Loucy (cell line): ENCODE data around the gene UBR4.

Experiments used
- H2AFZ ChIP-seq: fragments of 200-600 bp; sonication (generic); 2 replicates; pipeline ENCODE4 v1.6.0; 2016; ENCODE audit warnings: antibody characterized with exemption, mild to moderate bottlenecking, low read length, moderate library complexity
- H3F3A ChIP-seq: fragments of 200-600 bp; 2 replicates; pipeline ENCODE4 v1.6.0; 2016; ENCODE audit warnings: antibody characterized with exemption, low read depth, mild to moderate bottlenecking
- H3K27me3 ChIP-seq: fragments of 200-600 bp; sonication (generic); 2 replicates; pipeline ENCODE4 v1.6.1; 2014; ENCODE audit warnings: low read length, mild to moderate bottlenecking; ENCODE audit not compliant: insufficient read depth, poor library complexity, severe bottlenecking
- H3K36me3 ChIP-seq: fragments of 200-600 bp; sonication (generic); 2 replicates; pipeline ENCODE4 v1.6.1; 2016; ENCODE audit warnings: low read length; ENCODE audit not compliant: insufficient read depth
- H3K4me1 ChIP-seq: fragments of 200-600 bp; sonication (generic); 2 replicates; pipeline ENCODE4 v1.5.1; 2014; ENCODE audit warnings: low read length, mild to moderate bottlenecking; ENCODE audit not compliant: insufficient read depth, poor library complexity, severe bottlenecking
- H3K4me2 ChIP-seq: fragments of 200-600 bp; sonication (generic); 2 replicates; pipeline ENCODE4 v1.6.0; 2014; ENCODE audit warnings: antibody characterized with exemption, low read length, low read depth, mild to moderate bottlenecking; ENCODE audit not compliant: poor library complexity, severe bottlenecking
- H3K4me3 ChIP-seq: fragments of 200-600 bp; sonication (generic); 2 replicates; pipeline ENCODE4 v1.5.1; 2014; ENCODE audit warnings: low read length, mild to moderate bottlenecking, mixed read lengths; ENCODE audit not compliant: poor library complexity, severe bottlenecking
- H3K79me2 ChIP-seq: fragments of 200-600 bp; sonication (generic); 2 replicates; pipeline ENCODE4 v1.6.1; 2014; ENCODE audit warnings: low read length; ENCODE audit not compliant: insufficient read depth
- H3K9ac ChIP-seq: fragments of 200-600 bp; sonication (generic); 2 replicates; pipeline ENCODE4 v1.6.0; 2014; ENCODE audit warnings: mild to moderate bottlenecking, low read depth, low read length, moderate library complexity; ENCODE audit not compliant: poor library complexity, severe bottlenecking
- H3K9me2 ChIP-seq: fragments of 200-600 bp; sonication (generic); replicated peaks from 2 replicates; pipeline ENCODE4 v1.6.1; 2016; ENCODE audit warnings: low read depth, low read length, mixed read lengths
- H3K9me3 ChIP-seq: fragments of 200-600 bp; sonication (generic); 2 replicates; pipeline ENCODE4 v1.6.1; 2014; ENCODE audit warnings: mild to moderate bottlenecking, antibody characterized with exemption, low read length, low read depth; ENCODE audit not compliant: insufficient read depth
- H4K20me1 ChIP-seq: fragments of 200-600 bp; sonication (generic); 2 replicates; pipeline ENCODE4 v1.6.0; 2014; ENCODE audit warnings: antibody characterized with exemption, low read length, mild to moderate bottlenecking; ENCODE audit not compliant: insufficient read depth, poor library complexity, severe bottlenecking
- EZH2phosphoT487 ChIP-seq: fragments of 200-600 bp; IDR thresholded peaks from 2 replicates; pipeline ENCODE4 v1.6.1; 2018; ENCODE audit warnings: antibody characterized with exemption, mild to moderate bottlenecking, moderate library complexity, borderline replicate concordance
- TF ChIP-seq, protein P1 (sequence below): fragments of 200-600 bp; sonication (generic); conservative IDR thresholded peaks from 2 replicates; pipeline ENCODE4 v1.5.1; 2014; ENCODE audit warnings: mild to moderate bottlenecking, antibody characterized with exemption, low read length

UBR4 gene

DNA sequence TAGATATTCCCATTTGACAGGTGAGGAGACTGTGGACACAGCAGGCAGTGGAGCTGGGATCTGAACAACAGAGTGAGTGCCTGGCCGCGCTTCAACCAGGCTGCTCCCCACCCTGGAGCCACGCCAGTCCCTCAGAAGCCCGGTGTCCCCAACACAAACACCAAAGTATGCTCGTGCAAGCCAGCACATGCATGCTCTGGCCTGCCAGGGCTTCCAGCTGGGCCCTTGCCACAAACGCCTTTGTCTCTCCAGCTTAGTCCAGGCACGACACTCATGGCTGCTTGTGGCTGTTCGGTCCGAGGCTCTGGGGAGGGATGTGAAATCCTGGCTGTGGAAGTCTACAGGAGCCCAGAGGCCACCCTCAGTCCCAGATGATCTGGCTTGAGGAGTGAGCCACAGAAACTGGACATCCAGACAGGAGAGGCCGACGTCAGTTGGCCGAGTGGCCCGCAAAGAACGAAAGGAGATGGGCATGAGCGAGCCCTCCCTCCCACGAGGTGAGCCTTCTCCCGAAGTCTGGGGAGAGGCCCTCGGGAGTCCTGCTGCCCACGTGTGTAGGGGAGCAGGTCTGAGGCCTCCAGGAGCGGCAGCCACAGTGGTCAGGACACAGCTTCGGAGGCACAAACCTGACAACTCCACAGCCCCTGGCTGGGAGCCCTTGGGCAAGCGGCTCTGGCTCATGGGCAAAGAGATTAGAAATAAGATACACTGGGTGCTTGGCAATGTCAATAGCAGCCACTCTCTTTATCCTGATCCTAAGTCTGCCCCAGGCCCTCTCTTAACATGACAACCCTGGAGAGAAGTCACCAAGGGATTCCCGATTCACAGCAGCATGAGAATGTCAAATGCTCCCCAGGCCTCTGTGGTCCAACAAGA, 136.5 kb downstream of the UBR4 start:
- Histone ChIP-seq H3K4me1 (peaks cover 21% of the 10 kb centered on the region), H3K9me2 (no peaks in the 10 kb centered on the region), H3K36me3 (peaks cover 54% of the 10 kb centered on the region; the same call in 1 of the 2 replicates), H3K79me2 (no peaks in the 10 kb centered on the region), H3K27me3 (no peaks in the 10 kb centered on the region), H3K4me2 (peak overlapping the region; percentile 38), H3K9me3 (no peaks in the 10 kb centered on the region), H2AFZ (no peak overlapping the region), H3F3A (no peaks in the 10 kb centered on the region), H3K9ac (no peak overlapping the region), H4K20me1 (no peaks in the 10 kb centered on the region), H3K4me3 (no peak overlapping the region)
- no peak for TF ChIP-seq EZH2phosphoT487
- TF ChIP-seq, protein P1, sequence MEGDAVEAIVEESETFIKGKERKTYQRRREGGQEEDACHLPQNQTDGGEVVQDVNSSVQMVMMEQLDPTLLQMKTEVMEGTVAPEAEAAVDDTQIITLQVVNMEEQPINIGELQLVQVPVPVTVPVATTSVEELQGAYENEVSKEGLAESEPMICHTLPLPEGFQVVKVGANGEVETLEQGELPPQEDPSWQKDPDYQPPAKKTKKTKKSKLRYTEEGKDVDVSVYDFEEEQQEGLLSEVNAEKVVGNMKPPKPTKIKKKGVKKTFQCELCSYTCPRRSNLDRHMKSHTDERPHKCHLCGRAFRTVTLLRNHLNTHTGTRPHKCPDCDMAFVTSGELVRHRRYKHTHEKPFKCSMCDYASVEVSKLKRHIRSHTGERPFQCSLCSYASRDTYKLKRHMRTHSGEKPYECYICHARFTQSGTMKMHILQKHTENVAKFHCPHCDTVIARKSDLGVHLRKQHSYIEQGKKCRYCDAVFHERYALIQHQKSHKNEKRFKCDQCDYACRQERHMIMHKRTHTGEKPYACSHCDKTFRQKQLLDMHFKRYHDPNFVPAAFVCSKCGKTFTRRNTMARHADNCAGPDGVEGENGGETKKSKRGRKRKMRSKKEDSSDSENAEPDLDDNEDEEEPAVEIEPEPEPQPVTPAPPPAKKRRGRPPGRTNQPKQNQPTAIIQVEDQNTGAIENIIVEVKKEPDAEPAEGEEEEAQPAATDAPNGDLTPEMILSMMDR: no peak

DNA sequence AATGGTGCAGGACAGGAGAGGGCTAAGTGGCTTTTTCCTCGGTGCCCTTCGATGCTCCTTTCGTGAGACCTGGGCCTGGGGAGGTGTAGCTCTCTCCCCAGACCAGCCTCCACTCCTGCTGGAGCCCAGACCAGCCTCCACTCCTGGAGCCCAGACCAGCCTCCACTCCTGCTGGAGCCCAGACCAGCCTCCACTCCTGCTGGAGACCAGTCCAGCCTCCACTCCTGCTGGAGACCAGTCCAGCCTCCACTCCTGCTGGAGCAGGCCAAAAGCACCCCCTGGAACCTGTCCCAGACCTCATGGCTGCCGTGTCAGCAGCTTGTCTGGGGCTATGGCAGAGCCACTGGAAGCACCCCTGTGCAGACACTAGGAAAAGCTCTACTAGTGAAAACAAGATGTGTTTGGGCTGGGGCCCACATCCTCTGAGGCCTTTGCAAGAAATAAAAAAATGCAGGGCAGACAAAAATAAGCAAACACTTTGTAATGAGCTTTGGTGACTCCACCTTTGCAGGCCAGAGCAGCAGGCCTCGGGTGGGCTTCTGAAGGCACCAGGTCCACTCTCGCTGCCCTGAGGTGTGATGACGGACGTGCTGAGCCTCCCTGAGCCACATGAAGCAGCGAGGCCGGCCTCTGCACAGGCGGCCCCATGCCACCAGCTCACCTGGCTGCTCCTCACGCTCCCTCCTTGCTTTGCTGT, 137.6 kb downstream of the UBR4 start:
- TF ChIP-seq EZH2phosphoT487: no peak
- TF ChIP-seq, protein P1: no peak
- no peaks in the 10 kb centered on the region for H3K79me2 ChIP-seq
- no peaks in the 10 kb centered on the region for H3F3A ChIP-seq
- peaks cover 21% of the 10 kb centered on the region for H3K4me1 ChIP-seq
- H3K9me2 ChIP-seq: no peaks in the 10 kb centered on the region
- H3K27me3 ChIP-seq: no peaks in the 10 kb centered on the region
- H4K20me1 ChIP-seq: no peaks in the 10 kb centered on the region
- no peak overlapping the region for H3K4me3 ChIP-seq
- no peaks in the 10 kb centered on the region for H3K9me3 ChIP-seq
- no peak overlapping the region for H3K9ac ChIP-seq
- H3K4me2 ChIP-seq: no peak overlapping the region
- H3K36me3 ChIP-seq: peaks cover 44% of the 10 kb centered on the region; the same call in 1 of the 2 replicates
- no peak overlapping the region for H2AFZ ChIP-seq

DNA sequence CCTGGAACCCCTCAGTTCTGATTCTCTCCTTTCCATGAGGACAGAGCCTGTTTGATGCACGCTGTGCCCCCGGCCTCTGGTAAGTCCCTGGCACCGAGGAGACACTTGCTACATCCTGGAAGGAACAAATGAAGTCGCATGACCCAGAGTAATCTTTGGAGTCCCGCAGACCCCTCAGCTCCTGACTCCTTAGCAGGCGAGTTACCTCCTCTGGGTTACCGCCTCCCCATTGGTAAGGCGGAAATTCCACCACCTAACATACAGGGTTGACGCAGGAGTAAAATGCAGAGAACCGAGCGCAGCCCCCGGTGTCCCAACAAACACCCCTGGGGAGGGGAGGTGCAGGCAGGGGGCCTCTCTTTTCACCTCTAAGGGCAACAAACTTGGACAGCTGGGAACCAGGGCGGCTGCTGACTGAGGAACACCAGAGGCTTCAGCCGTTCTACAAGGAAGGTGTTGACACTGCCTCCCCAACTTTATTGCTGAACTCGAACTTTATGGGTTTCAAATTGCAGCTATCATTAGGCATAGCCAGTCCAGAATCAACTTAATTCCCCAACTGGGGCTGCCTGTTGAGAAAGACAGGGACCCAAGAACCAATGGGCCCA, 138.3 kb downstream of the UBR4 start:
- no peaks in the 10 kb centered on the region for H3F3A ChIP-seq
- no peaks in the 10 kb centered on the region for H3K79me2 ChIP-seq
- TF ChIP-seq EZH2phosphoT487: no peak
- TF ChIP-seq, protein P1: no peak
- H3K9me2 ChIP-seq: no peaks in the 10 kb centered on the region
- H3K4me1 ChIP-seq: peaks cover 21% of the 10 kb centered on the region
- H3K4me2 ChIP-seq: no peak overlapping the region
- no peak overlapping the region for H2AFZ ChIP-seq
- H4K20me1 ChIP-seq: no peaks in the 10 kb centered on the region
- H3K9ac ChIP-seq: no peak overlapping the region
- no peaks in the 10 kb centered on the region for H3K27me3 ChIP-seq
- H3K4me3 ChIP-seq: no peak overlapping the region
- H3K36me3 ChIP-seq: peaks cover 38% of the 10 kb centered on the region; the same call in 1 of the 2 replicates
- H3K9me3 ChIP-seq: no peaks in the 10 kb centered on the region
